ENCODE measurements around the gene HOXA7.

DNA sequence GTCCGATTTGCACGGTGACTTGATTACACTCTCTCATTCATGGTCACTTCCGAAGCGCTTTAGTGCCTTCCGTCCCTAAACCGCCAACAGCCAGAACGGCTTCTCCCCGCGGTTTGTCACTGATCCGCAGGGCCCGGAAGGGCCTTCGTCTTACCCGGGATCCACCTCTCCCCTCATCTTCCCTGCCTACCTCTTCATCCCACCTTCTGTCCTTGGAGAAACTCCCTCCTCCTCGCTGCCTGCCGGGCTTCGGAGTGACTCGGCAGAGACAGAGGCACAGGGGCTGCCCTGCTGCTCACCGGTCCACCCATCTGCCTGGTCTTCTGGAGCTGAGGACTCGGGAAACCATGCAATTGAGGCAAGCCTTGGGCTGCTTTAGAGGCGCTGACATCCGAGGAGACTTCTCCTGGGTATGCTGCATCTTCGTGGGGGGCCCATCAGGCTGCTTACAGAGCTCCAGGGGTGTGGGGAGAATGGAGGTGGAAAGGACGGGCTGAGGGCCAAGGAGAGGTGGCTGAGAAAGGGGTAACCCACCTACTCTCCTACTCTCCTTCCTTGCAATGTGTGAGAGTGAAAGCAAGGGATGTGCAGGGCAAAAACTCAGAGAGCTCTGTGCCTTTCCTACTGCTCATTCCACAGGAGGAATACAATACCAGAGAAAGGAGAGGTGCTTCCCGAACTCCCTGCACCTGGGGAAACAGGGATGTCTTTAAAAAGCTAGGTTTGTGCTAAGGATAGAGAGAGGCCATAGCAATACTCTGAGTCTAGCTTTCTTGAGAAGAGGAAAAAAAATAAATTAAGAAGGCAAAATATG lies 29.6 kb upstream of the HOXA7 start:
- TF ChIP-seq, protein P1, sequence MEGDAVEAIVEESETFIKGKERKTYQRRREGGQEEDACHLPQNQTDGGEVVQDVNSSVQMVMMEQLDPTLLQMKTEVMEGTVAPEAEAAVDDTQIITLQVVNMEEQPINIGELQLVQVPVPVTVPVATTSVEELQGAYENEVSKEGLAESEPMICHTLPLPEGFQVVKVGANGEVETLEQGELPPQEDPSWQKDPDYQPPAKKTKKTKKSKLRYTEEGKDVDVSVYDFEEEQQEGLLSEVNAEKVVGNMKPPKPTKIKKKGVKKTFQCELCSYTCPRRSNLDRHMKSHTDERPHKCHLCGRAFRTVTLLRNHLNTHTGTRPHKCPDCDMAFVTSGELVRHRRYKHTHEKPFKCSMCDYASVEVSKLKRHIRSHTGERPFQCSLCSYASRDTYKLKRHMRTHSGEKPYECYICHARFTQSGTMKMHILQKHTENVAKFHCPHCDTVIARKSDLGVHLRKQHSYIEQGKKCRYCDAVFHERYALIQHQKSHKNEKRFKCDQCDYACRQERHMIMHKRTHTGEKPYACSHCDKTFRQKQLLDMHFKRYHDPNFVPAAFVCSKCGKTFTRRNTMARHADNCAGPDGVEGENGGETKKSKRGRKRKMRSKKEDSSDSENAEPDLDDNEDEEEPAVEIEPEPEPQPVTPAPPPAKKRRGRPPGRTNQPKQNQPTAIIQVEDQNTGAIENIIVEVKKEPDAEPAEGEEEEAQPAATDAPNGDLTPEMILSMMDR (conservative IDR thresholded peaks at IDR 0.05; ENCODE audit: low read depth in 2 of 2), result no peak
- TF ChIP-seq EZH2 (IDR thresholded peaks at IDR 0.05; ENCODE audit: low read depth, unreplicated experiment), result peak; percentile 89
- TF ChIP-seq, protein P2, sequence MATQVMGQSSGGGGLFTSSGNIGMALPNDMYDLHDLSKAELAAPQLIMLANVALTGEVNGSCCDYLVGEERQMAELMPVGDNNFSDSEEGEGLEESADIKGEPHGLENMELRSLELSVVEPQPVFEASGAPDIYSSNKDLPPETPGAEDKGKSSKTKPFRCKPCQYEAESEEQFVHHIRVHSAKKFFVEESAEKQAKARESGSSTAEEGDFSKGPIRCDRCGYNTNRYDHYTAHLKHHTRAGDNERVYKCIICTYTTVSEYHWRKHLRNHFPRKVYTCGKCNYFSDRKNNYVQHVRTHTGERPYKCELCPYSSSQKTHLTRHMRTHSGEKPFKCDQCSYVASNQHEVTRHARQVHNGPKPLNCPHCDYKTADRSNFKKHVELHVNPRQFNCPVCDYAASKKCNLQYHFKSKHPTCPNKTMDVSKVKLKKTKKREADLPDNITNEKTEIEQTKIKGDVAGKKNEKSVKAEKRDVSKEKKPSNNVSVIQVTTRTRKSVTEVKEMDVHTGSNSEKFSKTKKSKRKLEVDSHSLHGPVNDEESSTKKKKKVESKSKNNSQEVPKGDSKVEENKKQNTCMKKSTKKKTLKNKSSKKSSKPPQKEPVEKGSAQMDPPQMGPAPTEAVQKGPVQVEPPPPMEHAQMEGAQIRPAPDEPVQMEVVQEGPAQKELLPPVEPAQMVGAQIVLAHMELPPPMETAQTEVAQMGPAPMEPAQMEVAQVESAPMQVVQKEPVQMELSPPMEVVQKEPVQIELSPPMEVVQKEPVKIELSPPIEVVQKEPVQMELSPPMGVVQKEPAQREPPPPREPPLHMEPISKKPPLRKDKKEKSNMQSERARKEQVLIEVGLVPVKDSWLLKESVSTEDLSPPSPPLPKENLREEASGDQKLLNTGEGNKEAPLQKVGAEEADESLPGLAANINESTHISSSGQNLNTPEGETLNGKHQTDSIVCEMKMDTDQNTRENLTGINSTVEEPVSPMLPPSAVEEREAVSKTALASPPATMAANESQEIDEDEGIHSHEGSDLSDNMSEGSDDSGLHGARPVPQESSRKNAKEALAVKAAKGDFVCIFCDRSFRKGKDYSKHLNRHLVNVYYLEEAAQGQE (IDR thresholded peaks at IDR 0.05; ENCODE audit: unreplicated experiment), result no peak
- no peak for TF ChIP-seq CREB1 (CRISPR knock-in tag; IDR thresholded peaks at IDR 0.05; ENCODE audit: low read depth)
- no peak for TF ChIP-seq POLR2AphosphoS5 (IDR thresholded peaks at IDR 0.05; ENCODE audit: low read depth)
- TF ChIP-seq, protein P3, sequence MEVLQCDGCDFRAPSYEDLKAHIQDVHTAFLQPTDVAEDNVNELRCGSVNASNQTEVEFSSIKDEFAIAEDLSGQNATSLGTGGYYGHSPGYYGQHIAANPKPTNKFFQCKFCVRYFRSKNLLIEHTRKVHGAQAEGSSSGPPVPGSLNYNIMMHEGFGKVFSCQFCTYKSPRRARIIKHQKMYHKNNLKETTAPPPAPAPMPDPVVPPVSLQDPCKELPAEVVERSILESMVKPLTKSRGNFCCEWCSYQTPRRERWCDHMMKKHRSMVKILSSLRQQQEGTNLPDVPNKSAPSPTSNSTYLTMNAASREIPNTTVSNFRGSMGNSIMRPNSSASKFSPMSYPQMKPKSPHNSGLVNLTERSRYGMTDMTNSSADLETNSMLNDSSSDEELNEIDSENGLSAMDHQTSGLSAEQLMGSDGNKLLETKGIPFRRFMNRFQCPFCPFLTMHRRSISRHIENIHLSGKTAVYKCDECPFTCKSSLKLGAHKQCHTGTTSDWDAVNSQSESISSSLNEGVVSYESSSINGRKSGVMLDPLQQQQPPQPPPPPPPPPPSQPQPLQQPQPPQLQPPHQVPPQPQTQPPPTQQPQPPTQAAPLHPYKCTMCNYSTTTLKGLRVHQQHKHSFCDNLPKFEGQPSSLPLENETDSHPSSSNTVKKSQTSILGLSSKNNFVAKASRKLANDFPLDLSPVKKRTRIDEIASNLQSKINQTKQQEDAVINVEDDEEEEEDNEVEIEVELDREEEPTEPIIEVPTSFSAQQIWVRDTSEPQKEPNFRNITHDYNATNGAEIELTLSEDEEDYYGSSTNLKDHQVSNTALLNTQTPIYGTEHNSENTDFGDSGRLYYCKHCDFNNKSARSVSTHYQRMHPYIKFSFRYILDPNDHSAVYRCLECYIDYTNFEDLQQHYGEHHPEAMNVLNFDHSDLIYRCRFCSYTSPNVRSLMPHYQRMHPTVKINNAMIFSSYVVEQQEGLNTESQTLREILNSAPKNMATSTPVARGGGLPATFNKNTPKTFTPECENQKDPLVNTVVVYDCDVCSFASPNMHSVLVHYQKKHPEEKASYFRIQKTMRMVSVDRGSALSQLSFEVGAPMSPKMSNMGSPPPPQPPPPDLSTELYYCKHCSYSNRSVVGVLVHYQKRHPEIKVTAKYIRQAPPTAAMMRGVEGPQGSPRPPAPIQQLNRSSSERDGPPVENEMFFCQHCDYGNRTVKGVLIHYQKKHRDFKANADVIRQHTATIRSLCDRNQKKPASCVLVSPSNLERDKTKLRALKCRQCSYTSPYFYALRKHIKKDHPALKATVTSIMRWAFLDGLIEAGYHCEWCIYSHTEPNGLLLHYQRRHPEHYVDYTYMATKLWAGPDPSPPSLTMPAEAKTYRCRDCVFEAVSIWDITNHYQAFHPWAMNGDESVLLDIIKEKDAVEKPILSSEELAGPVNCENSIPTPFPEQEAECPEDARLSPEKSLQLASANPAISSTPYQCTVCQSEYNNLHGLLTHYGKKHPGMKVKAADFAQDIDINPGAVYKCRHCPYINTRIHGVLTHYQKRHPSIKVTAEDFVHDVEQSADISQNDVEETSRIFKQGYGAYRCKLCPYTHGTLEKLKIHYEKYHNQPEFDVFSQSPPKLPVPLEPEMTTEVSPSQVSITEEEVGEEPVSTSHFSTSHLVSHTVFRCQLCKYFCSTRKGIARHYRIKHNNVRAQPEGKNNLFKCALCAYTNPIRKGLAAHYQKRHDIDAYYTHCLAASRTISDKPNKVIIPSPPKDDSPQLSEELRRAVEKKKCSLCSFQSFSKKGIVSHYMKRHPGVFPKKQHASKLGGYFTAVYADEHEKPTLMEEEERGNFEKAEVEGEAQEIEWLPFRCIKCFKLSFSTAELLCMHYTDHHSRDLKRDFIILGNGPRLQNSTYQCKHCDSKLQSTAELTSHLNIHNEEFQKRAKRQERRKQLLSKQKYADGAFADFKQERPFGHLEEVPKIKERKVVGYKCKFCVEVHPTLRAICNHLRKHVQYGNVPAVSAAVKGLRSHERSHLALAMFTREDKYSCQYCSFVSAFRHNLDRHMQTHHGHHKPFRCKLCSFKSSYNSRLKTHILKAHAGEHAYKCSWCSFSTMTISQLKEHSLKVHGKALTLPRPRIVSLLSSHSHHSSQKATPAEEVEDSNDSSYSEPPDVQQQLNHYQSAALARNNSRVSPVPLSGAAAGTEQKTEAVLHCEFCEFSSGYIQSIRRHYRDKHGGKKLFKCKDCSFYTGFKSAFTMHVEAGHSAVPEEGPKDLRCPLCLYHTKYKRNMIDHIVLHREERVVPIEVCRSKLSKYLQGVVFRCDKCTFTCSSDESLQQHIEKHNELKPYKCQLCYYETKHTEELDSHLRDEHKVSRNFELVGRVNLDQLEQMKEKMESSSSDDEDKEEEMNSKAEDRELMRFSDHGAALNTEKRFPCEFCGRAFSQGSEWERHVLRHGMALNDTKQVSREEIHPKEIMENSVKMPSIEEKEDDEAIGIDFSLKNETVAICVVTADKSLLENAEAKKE (CRISPR knock-in tag; IDR thresholded peaks at IDR 0.05), result no peak

All from GM23338 (cell line).